ENCODE measurements around the gene NLK. TPM values are rescaled to one million over a fixed set of nuclear protein-coding genes. Genes with fewer than 3 reads are reported as not detected.

The NLK gene
- total RNA-seq, 1 experiment from 2014 or later = 14.9 TPM

- Histone ChIP-seq H3K9ac (ENCODE audit: low read length) (no peak overlapping the region), H3K4me2 (ENCODE audit: low read length) (no peak overlapping the region), H3K27me3 (ENCODE audit: low read length) (no peaks in the 10 kb centered on the region), H3K36me3 (ENCODE audit: low read depth, low read length) (no peaks in the 10 kb centered on the region), H3F3A (ENCODE audit: low read length, unreplicated experiment) (no peaks in the 10 kb centered on the region), H3K27ac (ENCODE audit: low read length) (no peak overlapping the region), H2AFZ (ENCODE audit: low read length) (no peak overlapping the region), H3K4me1 (ENCODE audit: insufficient read depth, low read length) (peaks cover 7% of the 10 kb centered on the region), H3K4me3 (ENCODE audit: low read length) (no peak overlapping the region), H3K9me3 (ENCODE audit: low read length) (no peaks in the 10 kb centered on the region), H3K79me2 (ENCODE audit: low read length) (no peaks in the 10 kb centered on the region), H3K9me2 (replicated peaks; ENCODE audit: low read length) (no peaks in the 10 kb centered on the region), H4K20me1 (ENCODE audit: low read length) (no peaks in the 10 kb centered on the region)
- CTCF ChIA-PET = no interaction called here
- BruUV-seq (replicated peaks) = no TSS peak
- DNase-seq = no peak
- ATAC-seq = no peak
- intact Hi-C loops (cut with micrococcal nuclease) = no loop called here
- TF ChIP-seq EZH2phosphoT487 (IDR thresholded peaks at IDR 0.05; ENCODE audit: borderline replicate concordance, low read length) (no peak), EZH2 (IDR thresholded peaks at IDR 0.05; ENCODE audit: low read length, unreplicated experiment) (no peak), CTCF (conservative IDR thresholded peaks at IDR 0.05; ENCODE audit: low read depth, low read length) (no peak)
- POLR2A ChIA-PET (ENCODE audit: unreplicated experiment) = no interaction called here
These were observed 173.6 kb downstream of the NLK start for GRCh38 chr17:28216052-28216451.

- ATAC-seq = peak; percentile 54; the same call in 1 of the 2 replicates
- Histone ChIP-seq H3K4me1 (ENCODE audit: insufficient read depth, low read length) (peaks cover 7% of the 10 kb centered on the region), H3K9ac (ENCODE audit: low read length) (no peak overlapping the region), H3K27ac (ENCODE audit: low read length) (no peak overlapping the region), H3K27me3 (ENCODE audit: low read length) (no peaks in the 10 kb centered on the region), H3K9me3 (ENCODE audit: low read length) (no peaks in the 10 kb centered on the region), H3F3A (ENCODE audit: low read length, unreplicated experiment) (no peaks in the 10 kb centered on the region), H3K79me2 (ENCODE audit: low read length) (no peaks in the 10 kb centered on the region), H4K20me1 (ENCODE audit: low read length) (no peaks in the 10 kb centered on the region), H3K36me3 (ENCODE audit: low read depth, low read length) (no peaks in the 10 kb centered on the region), H2AFZ (ENCODE audit: low read length) (no peak overlapping the region), H3K4me2 (ENCODE audit: low read length) (no peak overlapping the region), H3K9me2 (replicated peaks; ENCODE audit: low read length) (no peaks in the 10 kb centered on the region), H3K4me3 (ENCODE audit: low read length) (no peak overlapping the region)
- peak; percentile 57 for DNase-seq
- BruUV-seq (replicated peaks) = no TSS peak
- POLR2A ChIA-PET (ENCODE audit: unreplicated experiment) = no interaction called here
- TF ChIP-seq EZH2phosphoT487 (IDR thresholded peaks at IDR 0.05; ENCODE audit: borderline replicate concordance, low read length) = no peak
- TF ChIP-seq CTCF (conservative IDR thresholded peaks at IDR 0.05; ENCODE audit: low read depth, low read length) = no peak
- no peak for TF ChIP-seq EZH2 (IDR thresholded peaks at IDR 0.05; ENCODE audit: low read length, unreplicated experiment)
- CTCF ChIA-PET = interaction anchor here (0.6 kb wide), 1 partner anchor 112 kb away, joined by 4 read pairs; no protein-coding TSS in a partner anchor
- intact Hi-C loops (cut with micrococcal nuclease) = no loop called here
These were observed 174.1 kb downstream of the NLK start for GRCh38 chr17:28216528-28216927.

GRCh38 chr17:28219771-28220170 lies 177.3 kb downstream of the NLK start:
- Histone ChIP-seq H3K27ac (ENCODE audit: low read length) (no peak overlapping the region), H3K4me3 (ENCODE audit: low read length) (no peak overlapping the region), H2AFZ (ENCODE audit: low read length) (no peak overlapping the region), H3K9me2 (replicated peaks; ENCODE audit: low read length) (no peaks in the 10 kb centered on the region), H3K9ac (ENCODE audit: low read length) (no peak overlapping the region), H4K20me1 (ENCODE audit: low read length) (no peaks in the 10 kb centered on the region), H3K27me3 (ENCODE audit: low read length) (no peaks in the 10 kb centered on the region), H3K9me3 (ENCODE audit: low read length) (no peaks in the 10 kb centered on the region), H3K4me2 (ENCODE audit: low read length) (no peak overlapping the region), H3F3A (ENCODE audit: low read length, unreplicated experiment) (no peaks in the 10 kb centered on the region), H3K36me3 (ENCODE audit: low read depth, low read length) (no peaks in the 10 kb centered on the region), H3K4me1 (ENCODE audit: insufficient read depth, low read length) (peaks cover 7% of the 10 kb centered on the region), H3K79me2 (ENCODE audit: low read length) (no peaks in the 10 kb centered on the region)
- peak; percentile 62 for DNase-seq
- CTCF ChIA-PET = no interaction called here
- TF ChIP-seq EZH2phosphoT487 (IDR thresholded peaks at IDR 0.05; ENCODE audit: borderline replicate concordance, low read length) (no peak), EZH2 (IDR thresholded peaks at IDR 0.05; ENCODE audit: low read length, unreplicated experiment) (no peak), CTCF (conservative IDR thresholded peaks at IDR 0.05; ENCODE audit: low read depth, low read length) (no peak)
- BruUV-seq (replicated peaks) = no TSS peak
- POLR2A ChIA-PET (ENCODE audit: unreplicated experiment) = interaction anchor here (0.6 kb wide), 1 partner anchor 21 kb away, joined by 4 read pairs; no protein-coding TSS in a partner anchor
- ATAC-seq = peak; percentile 37; the same call in 1 of the 2 replicates
- intact Hi-C loops (cut with micrococcal nuclease) = no loop called here
